EH (cell line): ENCODE data around the gene CLDN9.
"Not testable (repeated sequence)": the region's sequence is repeated elsewhere in the genome, so short reads cannot be mapped to it uniquely, and the experiment has no call there.

ENCODE experiments used
- DNase-seq: peaks from one replicate; pipeline ENCODE4 v3.0.0-alpha.2; 2015; ENCODE audit warnings: low read depth

Gene CLDN9

GRCh38 chr16:3032624-3033023 is 19.9 kb downstream of the CLDN9 start:
- DNase-seq: no peak

- DNase-seq: no peak
These were observed 22.7 kb downstream of the CLDN9 start for GRCh38 chr16:3035289-3035971.

DNA sequence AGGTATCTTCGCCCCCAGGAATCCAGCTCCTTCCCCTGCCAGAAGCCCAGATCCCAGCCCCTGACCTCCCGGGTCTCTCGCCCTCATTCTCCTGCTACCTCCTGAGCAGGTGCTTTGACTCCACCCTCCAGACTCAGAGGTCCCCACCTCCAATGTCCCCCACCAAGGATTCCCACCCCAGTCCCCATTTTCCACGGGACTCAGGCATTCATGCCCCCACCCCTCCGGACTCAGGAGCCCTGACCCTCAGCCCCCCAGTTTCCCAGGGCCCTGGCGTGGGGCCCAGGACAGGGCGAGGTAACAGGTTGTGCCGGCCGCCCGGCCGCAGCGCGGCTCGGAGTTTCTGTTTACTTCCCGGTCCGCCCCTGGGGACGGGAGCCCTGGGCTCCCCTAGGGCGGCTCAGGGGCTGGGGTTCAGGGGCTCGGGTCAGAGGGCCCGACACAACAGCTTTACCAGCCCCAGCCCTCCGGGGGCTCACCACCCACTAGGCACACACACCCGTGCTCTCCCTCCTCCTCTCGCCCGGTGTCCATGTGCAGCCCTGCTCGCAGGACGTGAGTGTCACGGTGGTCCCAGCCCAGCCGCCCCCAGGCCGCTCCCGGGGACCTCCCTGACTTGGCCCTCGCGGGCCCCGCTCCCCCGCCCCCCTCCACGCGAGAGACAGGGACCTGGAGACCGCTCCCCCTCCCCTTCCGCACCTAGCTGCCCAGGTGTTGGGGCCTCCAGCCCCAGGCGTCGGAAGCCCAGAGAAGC is 23.4 kb downstream of the CLDN9 start:
- DNase-seq: no peak

- DNase-seq: no peak
These were observed 24.1 kb downstream of the CLDN9 start, which contains the start of gene BICDL2 for GRCh38 chr16:3036726-3037315. Gene BICDL2 (minus strand): TSS chr16:3036944. CDS start chr16:3035496, 1,448 bp downstream.

DNA sequence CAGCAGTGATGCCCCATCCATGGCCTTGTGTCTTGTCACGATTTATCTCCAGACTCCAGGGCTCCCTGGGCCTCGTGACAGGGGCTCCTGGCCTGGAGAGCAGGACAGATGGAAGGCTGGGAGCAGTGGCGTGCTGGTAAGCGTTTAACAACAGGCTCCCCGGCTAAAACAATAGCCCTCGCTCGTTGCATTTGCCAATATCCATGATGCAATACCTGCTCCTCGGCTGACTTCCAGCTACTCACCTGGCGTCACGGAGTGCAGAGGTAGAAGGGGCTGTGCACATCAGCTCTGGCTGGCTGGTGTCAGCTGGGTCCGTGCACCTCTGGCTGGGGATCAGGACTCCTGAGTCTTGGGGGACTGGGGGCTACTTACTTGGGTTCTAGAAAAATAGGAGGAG is 25.5 kb downstream of the CLDN9 start:
- DNase-seq: no peak

- no peak for DNase-seq
These were observed 26.2 kb downstream of the CLDN9 start for GRCh38 chr16:3038896-3039295.

- DNase-seq: no peak
These were observed 29.7 kb downstream of the CLDN9 start for GRCh38 chr16:3042376-3042775.

- no peak for DNase-seq
These were observed 32.0 kb downstream of the CLDN9 start for GRCh38 chr16:3044708-3045107.

DNA sequence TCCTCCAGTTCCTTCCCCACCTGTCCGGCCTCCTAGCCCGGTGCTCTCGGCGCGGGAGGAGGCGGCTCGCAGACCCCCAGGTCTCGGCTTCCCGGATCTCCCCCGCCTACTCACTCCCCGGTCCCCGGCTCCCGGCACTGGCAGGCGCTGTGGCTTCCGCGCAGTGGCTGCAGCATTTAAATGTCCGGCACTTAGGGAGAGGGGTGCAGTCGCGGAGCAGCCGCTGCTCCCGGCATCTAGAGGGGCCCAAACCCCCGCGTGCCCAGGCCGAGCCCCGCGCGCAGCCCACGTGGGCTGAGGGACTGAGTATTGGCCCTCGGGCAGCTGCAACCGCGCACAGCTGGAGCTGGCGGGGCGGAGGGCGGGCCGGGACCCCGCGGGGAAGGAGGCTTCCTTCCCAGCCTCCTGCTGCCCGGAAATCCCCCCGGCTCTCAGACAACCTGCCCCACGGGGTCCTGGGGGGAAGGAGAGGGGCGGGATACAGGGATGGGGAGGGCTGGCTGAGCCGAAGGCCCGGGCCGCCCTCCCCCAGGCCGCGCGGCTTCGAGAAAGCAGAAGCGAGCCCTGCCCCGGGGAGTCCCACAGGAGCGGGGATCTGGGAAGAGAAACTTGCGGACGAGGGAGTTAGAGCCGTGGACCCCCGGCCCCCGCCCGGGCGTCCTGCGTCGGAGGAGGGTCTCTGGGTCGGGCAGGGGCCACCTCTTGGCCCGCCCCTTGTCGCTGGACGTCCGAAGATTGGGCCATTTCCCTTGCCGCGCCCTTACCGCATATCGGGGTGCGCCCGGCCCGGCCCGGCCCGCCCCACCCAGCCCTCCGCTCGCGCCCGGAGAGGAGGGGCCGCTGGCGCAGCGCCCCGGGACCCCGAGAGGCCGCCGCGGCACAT is 33.3 kb downstream of the CLDN9 start, which contains the start of gene MMP25:
MMP25 (plus strand) TSS at position 804 of the 883 bp plus-strand sequence. CDS start 357 bp downstream, outside the sequence.
- no peak for DNase-seq

GRCh38 chr16:3046641-3047386 is 34.1 kb downstream of the CLDN9 start:
- DNase-seq: no peak

- DNase-seq: no peak
These were observed 34.6 kb downstream of the CLDN9 start for GRCh38 chr16:3047387-3047720.

DNA sequence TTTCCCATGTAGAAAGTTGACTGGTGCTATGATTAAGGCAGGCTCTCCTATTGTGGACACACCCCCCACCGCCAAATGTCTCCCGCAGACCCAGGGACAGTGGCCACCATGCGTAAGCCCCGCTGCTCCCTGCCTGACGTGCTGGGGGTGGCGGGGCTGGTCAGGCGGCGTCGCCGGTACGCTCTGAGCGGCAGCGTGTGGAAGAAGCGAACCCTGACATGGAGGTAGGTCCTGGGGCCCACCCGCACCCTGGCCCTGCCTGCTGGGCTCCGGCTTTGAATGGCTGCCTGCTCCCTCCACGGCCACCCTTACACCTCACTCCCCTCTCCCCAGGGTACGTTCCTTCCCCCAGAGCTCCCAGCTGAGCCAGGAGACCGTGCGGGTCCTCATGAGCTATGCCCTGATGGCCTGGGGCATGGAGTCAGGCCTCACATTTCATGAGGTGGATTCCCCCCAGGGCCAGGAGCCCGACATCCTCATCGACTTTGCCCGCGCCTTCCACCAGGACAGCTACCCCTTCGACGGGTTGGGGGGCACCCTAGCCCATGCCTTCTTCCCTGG is 37.3 kb downstream of the CLDN9 start:
- no peak for DNase-seq

DNA sequence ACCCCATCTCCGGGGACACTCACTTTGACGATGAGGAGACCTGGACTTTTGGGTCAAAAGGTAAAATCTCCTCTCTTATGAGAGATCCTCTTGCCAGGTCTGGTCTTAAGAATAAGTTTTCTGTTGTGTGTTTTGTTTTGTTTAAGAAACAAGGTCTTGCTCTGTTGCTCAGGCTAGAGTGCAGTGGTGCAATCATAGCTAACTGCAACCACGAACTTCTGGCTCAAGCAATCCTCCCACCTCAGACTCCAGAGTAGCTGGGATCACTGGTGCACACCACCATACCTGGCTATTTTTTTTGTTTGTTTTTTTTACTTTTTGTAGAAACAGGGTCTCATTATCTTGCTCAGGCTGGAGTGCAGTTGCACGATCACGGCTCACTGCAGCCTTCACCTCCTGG is 37.8 kb downstream of the CLDN9 start:
- no peak for DNase-seq

- DNase-seq: no peak
These were observed 38.3 kb downstream of the CLDN9 start for GRCh38 chr16:3051009-3051408.

DNA sequence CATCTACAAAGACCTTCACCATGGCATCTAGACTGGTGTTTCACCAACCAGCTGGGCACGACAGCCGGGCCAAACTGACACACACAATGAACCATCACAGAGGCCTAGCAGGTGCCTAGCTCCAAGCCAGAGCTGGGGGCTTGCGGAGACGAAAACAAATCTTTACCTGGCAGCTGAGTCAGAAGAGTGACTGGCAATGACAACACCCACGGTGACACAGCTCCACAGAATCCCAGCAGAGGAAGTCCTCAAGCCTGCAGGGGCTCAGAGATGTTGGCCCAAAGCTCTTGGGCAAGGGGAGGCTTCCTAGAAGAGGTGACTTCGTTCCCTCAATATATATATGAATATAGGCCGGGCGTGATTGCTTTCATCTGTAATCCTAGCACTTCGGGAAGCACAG is 38.8 kb downstream of the CLDN9 start:
- DNase-seq: no peak

GRCh38 chr16:3052571-3053329 is 40.0 kb downstream of the CLDN9 start:
- DNase-seq: not testable (repeated sequence)

DNA sequence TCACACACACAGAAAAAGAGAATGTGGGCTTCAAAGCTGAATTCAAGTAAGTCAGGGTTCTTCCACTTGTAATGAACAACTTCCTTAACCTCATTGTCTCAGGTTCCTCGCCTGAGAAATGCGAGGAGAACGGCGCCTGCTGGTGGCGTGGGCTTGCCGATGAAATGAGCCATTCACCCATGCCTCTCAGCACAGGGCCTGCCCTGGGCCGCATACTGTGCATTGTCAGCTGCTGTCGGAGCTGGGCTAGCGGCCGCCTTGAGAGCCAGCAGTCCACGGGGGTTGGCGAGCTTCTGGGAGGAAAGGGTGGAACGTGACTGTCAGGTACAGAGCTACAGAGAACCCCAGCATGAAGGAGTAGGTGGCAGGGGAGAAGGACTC is 40.6 kb downstream of the CLDN9 start:
- not testable (repeated sequence) for DNase-seq

DNA sequence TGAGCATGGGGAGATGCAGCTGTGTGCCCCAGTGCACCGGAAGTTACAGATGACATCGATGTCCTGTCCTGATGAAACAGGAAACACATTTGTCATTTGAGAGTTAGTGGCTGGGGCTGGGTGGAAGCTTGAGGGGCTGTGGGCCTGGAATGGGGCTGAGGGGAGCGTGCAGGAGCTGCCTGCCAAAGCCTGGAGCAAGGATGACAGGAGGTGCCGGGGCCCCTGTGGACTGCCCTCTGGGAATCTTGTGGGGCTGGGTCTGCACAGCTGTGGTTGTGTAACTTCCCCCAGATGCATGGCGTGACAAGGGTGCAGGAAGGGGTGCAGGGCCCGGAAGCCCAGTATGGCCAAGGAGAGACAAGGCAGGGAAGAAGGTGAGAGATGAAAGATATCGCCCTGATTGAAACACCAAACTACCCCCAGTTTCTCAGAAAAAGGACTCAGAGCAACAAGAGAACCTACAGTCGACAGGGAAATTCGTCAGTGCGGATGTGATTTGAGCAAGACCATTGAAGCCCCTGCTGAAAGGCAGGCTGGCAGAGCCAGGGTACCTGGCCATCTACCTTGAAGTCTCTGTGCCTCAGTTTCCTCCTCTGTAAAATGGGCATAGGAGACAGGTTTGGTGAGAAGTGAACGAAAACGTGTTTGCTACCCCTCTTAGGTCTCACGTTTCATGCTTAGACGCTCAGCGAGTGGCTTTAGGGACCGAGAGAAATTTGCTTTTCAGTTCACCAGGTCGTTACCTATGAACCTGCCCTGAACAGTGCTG is 42.4 kb downstream of the CLDN9 start:
- DNase-seq: no peak

GRCh38 chr16:3055734-3056115 is 43.0 kb downstream of the CLDN9 start:
- DNase-seq: not testable (repeated sequence)
